Measurements from ENCODE around the gene WDR18.

The WDR18 gene

DNA sequence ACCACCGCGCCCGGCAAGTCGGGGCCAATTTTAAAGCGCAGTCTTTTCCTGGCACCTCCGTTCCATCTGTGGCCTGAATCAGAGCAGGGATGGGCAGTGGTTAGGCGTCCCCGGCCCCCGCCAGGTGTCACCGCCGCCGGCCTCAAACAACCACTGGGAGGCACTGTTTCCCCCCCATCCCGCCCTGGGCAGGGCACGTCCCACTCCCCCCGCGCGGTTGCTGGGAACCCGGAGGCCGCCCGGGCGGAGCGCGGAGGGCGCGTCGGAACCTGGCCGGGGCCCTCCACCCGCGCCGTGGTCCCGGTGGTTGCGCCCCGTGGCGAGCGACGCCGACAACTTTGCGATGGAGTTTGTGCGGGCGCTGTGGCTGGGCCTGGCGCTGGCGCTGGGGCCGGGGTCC is 15.9 kb downstream of the WDR18 start, which contains the start of gene GRIN3B:
Gene GRIN3B (plus strand): TSS at position 325 of the 400 bp plus-strand sequence. CDS start 19 bp downstream, at position 344.
- TF ChIP-seq, protein P1, sequence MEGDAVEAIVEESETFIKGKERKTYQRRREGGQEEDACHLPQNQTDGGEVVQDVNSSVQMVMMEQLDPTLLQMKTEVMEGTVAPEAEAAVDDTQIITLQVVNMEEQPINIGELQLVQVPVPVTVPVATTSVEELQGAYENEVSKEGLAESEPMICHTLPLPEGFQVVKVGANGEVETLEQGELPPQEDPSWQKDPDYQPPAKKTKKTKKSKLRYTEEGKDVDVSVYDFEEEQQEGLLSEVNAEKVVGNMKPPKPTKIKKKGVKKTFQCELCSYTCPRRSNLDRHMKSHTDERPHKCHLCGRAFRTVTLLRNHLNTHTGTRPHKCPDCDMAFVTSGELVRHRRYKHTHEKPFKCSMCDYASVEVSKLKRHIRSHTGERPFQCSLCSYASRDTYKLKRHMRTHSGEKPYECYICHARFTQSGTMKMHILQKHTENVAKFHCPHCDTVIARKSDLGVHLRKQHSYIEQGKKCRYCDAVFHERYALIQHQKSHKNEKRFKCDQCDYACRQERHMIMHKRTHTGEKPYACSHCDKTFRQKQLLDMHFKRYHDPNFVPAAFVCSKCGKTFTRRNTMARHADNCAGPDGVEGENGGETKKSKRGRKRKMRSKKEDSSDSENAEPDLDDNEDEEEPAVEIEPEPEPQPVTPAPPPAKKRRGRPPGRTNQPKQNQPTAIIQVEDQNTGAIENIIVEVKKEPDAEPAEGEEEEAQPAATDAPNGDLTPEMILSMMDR (conservative IDR thresholded peaks at IDR 0.05; ENCODE audit: low read length) = peak; percentile 47
- no peak within 1 kb of the TSS; the same call in none of the 2 replicates for H3K4me3 ChIP-seq (ENCODE audit: low read length)
- DNase-seq (ENCODE audit: low read depth) = peak; percentile 44

DNA sequence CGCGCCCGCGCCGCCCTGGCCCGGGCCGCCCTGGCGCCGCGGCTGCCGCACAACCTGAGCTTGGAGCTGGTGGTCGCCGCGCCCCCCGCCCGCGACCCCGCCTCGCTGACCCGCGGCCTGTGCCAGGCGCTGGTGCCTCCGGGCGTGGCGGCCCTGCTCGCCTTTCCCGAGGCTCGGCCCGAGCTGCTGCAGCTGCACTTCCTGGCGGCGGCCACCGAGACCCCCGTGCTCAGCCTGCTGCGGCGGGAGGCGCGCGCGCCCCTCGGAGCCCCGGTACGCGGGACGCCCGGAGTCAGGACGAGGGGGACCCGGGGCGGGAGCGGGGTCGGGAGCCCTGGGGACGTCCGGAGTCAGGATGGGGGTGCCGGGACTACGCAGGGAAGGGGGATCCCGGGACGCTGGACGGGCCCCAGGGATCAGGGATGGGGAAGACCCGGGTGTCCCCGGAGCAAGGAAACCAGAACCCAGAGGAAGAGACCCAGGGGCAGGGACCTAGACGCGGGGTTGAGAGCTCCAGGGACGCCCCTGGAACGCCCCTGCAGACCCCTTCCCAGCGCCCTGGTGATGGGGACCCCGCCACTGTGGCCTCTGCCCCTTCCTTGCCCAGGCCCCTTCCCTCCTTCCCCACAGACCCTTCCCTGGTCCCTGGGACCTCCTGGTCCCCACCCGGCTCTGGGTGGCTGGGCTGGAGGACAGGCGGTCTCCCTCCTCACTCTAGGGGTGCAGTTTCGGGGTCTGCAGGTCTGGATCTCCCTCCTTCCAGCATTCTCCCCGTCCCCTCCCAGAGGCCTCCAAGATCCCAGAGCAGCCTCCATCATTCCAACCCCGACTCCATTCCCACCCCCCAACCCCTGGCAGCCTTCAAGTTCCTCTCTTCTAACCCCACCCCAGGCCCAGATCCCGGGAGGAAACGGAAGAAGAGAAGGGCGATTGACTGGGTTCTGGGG is 16.7 kb downstream of the WDR18 start:
- TF ChIP-seq, protein P1 (conservative IDR thresholded peaks at IDR 0.05; ENCODE audit: low read length) = no peak
- DNase-seq (ENCODE audit: low read depth) = no peak
- no peak overlapping the region; the same call in 1 of the 2 replicates for H3K4me3 ChIP-seq (ENCODE audit: low read length)

DNA sequence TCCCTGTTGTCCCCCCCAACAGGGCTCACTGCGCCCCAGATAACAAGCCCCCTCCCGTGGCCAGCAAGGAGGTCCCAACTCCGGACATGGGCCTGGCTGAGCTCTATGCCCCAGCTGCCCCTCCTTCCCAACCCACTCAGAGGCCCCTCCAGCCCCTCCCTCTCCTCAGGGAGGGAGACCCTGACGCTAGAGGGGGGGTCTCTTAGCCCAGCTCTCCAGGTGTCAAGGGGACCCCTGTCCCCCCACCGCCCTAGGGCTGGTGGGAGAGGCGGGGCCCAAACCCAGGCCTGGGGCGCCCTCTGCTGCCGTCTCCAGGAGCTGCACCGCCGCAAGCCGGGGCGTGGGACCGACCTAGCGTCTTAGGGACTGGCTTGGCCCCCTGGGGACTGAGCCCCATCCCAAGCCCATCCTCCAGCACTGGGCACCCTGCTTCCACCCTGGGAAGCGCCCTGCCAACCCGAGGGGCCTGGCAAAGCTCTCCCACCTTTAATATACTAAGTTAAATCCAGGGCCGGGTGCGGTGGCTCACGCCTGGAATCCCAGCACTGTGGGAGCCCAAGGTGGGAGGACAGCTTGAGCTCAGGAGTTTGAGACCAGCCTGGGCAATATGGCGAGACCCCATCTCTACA is 17.5 kb downstream of the WDR18 start:
- H3K4me3 ChIP-seq (ENCODE audit: low read length) = no peak overlapping the region
- no peak for DNase-seq (ENCODE audit: low read depth)
- TF ChIP-seq, protein P1 (conservative IDR thresholded peaks at IDR 0.05; ENCODE audit: low read length) = peak; percentile 68

DNA sequence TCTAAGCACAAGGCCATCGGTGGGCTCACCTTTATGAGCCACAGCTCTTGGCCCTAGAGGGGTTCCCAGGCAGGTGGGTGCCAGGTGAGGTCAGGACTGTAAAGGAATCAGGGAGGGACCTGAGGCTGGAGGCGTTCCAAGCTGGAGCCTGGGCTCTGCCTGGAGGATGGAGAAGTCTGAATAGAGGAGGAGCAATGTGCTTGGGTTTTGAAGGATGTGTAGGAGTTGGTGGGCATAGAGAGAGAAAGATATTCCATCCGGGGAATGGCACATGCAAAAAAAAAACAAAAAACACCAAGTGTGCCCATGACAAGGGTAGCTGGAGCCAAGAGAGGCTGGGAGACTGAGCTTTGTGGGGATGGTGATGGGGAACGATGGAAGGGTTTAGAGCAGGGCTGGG is 18.5 kb downstream of the WDR18 start:
- TF ChIP-seq, protein P1 (conservative IDR thresholded peaks at IDR 0.05; ENCODE audit: low read length) = no peak
- no peak overlapping the region for H3K4me3 ChIP-seq (ENCODE audit: low read length)
- DNase-seq (ENCODE audit: low read depth) = no peak

DNA sequence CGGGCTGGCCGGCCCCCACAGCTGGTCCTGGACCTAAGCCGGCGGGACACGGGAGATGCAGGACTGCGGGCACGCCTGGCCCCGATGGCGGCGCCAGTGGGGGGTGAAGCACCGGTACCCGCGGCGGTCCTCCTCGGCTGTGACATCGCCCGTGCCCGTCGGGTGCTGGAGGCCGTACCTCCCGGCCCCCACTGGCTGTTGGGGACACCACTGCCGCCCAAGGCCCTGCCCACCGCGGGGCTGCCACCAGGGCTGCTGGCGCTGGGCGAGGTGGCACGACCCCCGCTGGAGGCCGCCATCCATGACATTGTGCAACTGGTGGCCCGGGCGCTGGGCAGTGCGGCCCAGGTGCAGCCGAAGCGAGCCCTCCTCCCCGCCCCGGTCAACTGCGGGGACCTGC is 19.1 kb downstream of the WDR18 start:
- H3K4me3 ChIP-seq (ENCODE audit: low read length) = no peak overlapping the region
- TF ChIP-seq, protein P1 (conservative IDR thresholded peaks at IDR 0.05; ENCODE audit: low read length) = no peak
- DNase-seq (ENCODE audit: low read depth) = no peak

DNA sequence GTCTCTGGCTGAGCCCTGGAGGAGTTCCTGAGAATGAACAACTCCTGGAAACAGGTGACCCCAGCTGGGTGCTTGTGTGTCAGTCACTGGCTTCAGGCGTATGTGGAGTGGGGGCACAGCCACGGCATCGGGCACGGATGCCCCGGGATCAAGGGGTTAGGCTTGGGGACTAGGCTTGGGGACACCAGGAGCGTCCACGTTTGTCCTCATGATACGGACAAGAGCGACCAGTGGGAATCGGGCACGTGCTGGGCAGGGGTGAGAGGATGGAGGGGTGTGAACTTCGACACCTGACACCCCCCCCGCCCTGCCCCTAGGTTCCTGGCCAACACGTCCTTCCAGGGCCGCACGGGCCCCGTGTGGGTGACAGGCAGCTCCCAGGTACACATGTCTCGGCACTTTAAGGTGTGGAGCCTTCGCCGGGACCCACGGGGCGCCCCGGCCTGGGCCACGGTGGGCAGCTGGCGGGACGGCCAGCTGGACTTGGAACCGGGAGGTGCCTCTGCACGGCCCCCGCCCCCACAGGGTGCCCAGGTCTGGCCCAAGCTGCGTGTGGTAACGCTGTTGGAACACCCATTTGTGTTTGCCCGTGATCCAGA is 20.2 kb downstream of the WDR18 start:
- no peak for DNase-seq (ENCODE audit: low read depth)
- TF ChIP-seq, protein P1 (conservative IDR thresholded peaks at IDR 0.05; ENCODE audit: low read length) = no peak
- H3K4me3 ChIP-seq (ENCODE audit: low read length) = no peak overlapping the region
